ENCODE measurements around the gene MAK.

DNA sequence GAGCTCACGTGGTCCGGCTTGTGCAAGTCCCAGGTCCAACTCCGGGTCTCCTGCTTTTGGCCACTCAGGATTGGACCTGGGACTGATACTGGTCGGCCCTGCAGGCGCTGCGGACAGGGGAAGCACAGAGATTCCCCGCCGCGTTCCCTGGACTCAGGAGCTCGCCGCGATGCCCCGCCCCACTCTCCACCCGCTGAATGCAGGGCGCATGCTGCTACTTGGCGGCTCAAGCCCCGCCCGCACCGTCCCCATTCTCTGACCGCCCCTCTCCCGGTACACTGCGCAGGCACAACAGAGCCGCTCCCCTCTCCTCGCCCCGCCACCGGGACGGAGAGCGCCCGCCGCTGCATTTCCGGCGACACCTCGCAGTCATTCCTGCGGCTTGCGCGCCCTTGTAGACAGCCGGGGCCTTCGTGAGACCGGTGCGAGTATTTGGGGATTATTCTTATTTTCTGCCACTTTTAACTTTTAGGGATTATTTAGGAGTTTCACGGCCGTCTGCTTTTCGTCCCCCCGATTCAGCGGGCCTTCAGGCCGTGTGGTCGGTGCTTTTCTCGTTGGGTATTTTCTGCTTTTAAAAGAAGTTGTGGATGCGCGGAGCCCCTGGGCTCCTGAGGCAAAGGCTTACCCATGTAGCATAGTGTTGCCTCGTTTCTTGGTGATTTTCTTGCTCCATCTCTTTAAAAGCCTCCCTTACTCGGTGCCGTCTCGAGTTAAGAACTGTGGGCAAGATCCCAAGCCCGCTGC is 115.3 kb downstream of the MAK start, which contains the start of gene TMEM14C:
- TF ChIP-seq, protein P1, sequence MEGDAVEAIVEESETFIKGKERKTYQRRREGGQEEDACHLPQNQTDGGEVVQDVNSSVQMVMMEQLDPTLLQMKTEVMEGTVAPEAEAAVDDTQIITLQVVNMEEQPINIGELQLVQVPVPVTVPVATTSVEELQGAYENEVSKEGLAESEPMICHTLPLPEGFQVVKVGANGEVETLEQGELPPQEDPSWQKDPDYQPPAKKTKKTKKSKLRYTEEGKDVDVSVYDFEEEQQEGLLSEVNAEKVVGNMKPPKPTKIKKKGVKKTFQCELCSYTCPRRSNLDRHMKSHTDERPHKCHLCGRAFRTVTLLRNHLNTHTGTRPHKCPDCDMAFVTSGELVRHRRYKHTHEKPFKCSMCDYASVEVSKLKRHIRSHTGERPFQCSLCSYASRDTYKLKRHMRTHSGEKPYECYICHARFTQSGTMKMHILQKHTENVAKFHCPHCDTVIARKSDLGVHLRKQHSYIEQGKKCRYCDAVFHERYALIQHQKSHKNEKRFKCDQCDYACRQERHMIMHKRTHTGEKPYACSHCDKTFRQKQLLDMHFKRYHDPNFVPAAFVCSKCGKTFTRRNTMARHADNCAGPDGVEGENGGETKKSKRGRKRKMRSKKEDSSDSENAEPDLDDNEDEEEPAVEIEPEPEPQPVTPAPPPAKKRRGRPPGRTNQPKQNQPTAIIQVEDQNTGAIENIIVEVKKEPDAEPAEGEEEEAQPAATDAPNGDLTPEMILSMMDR (IDR thresholded peaks at IDR 0.05; ENCODE audit: low read length), result no peak
- TF ChIP-seq EZH2 (optimal IDR thresholded peaks at IDR 0.05; ENCODE audit: low read depth, low read length), result no peak

Data from MM.1S (cell line).